ENCODE results near the gene MPZL2. TPM values are rescaled to one million over a fixed set of nuclear protein-coding genes. Genes with fewer than 3 reads are reported as not detected.

MPZL2 gene
- total RNA-seq, 1 experiment from 2014 or later, result 0.26 TPM

DNA sequence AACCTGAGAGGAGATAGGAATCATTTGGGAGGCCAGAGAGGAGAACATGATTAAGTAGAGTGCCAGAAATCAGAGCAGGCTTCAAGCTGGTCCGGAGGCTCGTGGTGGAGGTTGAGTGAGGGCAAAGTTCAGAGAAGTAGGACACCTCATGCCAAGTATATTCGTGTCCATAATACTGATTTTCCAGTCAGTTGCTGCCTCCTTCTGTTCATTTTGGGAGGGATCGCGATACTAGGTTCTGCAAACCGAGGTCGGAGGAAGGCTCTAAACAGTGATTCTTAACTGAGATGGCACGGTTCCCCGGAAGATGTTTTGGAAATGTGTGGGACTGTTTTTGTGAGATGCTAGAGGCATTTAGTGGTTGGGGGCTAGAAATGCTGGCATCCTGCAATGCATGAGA, 26.8 kb upstream of the MPZL2 start:
- Mint-ChIP-seq H3K27ac (no peak overlapping the region), H3K27me3 (ENCODE audit: low read depth) (peaks cover 31% of the 10 kb centered on the region), H3K9me3 (no peaks in the 10 kb centered on the region), H3K4me1 (peaks cover 4% of the 10 kb centered on the region in 2 experiments; a peak in 3 of 4 replicates), H3K4me3 (no peak overlapping the region), H3K36me3 (ENCODE audit: insufficient read depth in 1 of 3, low read depth in 3 of 3) (no peaks in the 10 kb centered on the region)
- no peak overlapping the region for H2BK120ac ChIP-seq (ENCODE audit: low read depth, low read length, poor library complexity, severe bottlenecking)
- H3K9me3 ChIP-seq (ENCODE audit: control insufficient read depth, low read depth, low read length), result no peaks in the 10 kb centered on the region
- H4K5ac ChIP-seq (ENCODE audit: insufficient read length, low read depth, low read length), result no peak overlapping the region
- H3K56ac ChIP-seq (ENCODE audit: insufficient read length, low read depth, low read length), result no peak overlapping the region
- H2BK12ac ChIP-seq (ENCODE audit: insufficient read length, low read depth, low read length), result no peak overlapping the region
- H3K23me2 ChIP-seq (ENCODE audit: insufficient read length, low read depth, low read length, poor library complexity, severe bottlenecking), result no peaks in the 10 kb centered on the region
- H2BK5ac ChIP-seq (ENCODE audit: insufficient read length, low read length), result no peak overlapping the region
- no peak overlapping the region for H3K23ac ChIP-seq (ENCODE audit: insufficient read length, low read depth, low read length)
- H2BK15ac ChIP-seq (ENCODE audit: low read depth, low read length), result no peak overlapping the region
- no peaks in the 10 kb centered on the region for H4K20me1 ChIP-seq (ENCODE audit: control insufficient read depth, insufficient read depth, insufficient read length)
- no peak overlapping the region for H2BK20ac ChIP-seq (ENCODE audit: low read depth, low read length, poor library complexity, severe bottlenecking)
- H3K79me2 ChIP-seq (ENCODE audit: insufficient read depth, low read length), result no peaks in the 10 kb centered on the region
- TF ChIP-seq, protein P1, sequence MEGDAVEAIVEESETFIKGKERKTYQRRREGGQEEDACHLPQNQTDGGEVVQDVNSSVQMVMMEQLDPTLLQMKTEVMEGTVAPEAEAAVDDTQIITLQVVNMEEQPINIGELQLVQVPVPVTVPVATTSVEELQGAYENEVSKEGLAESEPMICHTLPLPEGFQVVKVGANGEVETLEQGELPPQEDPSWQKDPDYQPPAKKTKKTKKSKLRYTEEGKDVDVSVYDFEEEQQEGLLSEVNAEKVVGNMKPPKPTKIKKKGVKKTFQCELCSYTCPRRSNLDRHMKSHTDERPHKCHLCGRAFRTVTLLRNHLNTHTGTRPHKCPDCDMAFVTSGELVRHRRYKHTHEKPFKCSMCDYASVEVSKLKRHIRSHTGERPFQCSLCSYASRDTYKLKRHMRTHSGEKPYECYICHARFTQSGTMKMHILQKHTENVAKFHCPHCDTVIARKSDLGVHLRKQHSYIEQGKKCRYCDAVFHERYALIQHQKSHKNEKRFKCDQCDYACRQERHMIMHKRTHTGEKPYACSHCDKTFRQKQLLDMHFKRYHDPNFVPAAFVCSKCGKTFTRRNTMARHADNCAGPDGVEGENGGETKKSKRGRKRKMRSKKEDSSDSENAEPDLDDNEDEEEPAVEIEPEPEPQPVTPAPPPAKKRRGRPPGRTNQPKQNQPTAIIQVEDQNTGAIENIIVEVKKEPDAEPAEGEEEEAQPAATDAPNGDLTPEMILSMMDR (conservative IDR thresholded peaks at IDR 0.05), result peak; percentile 63
- H3K14ac ChIP-seq (ENCODE audit: insufficient read depth, low read length), result no peak overlapping the region
- H2AK5ac ChIP-seq (ENCODE audit: insufficient read length, low read length), result no peak overlapping the region
- H4K91ac ChIP-seq (ENCODE audit: insufficient read length, low read depth, low read length), result no peak overlapping the region
- H3K27ac ChIP-seq (ENCODE audit: insufficient read length, low read depth, low read length), result no peak overlapping the region
- no peaks in the 10 kb centered on the region for H3K4me1 ChIP-seq (ENCODE audit: insufficient read depth, low read length)
- no CpG with 5 or more reads among the region's 9 CpGs for WGBS (ENCODE audit: extremely low coverage, insufficient read length, low lambda C conversion rate)
- H3K4me2 ChIP-seq (ENCODE audit: insufficient read depth, insufficient read length, low read length), result no peak overlapping the region
- H3K79me1 ChIP-seq (ENCODE audit: insufficient read depth, low read depth, low read length, poor library complexity, severe bottlenecking), result no peaks in the 10 kb centered on the region
- no peak overlapping the region for H3K4ac ChIP-seq (ENCODE audit: low read depth, low read length)
- H3K9ac ChIP-seq (ENCODE audit: extremely low read depth, insufficient read length, low read length), result no peak overlapping the region
- H4K8ac ChIP-seq (replicated peaks; ENCODE audit: insufficient read length, low read depth, low read length), result no peak overlapping the region
- no peak overlapping the region for H2AFZ ChIP-seq (ENCODE audit: low read length)
- H3K27me3 ChIP-seq (ENCODE audit: insufficient read depth, low read length), result no peaks in the 10 kb centered on the region
- no peak overlapping the region for H3T11ph ChIP-seq (ENCODE audit: low read length)
- no peak overlapping the region for H3K18ac ChIP-seq (ENCODE audit: insufficient read length, low read depth, low read length)
- peak; percentile 45 for DNase-seq

Measured in H9 (cell line).